GM13976 (cell line): ENCODE results near the gene WWC2.

Experiments used
- DNase-seq: peaks from one replicate; pipeline ENCODE4 v3.0.0; 2012; ENCODE audit warnings: low spot score
- CTCF ChIP-seq: IDR thresholded peaks from 2 replicates; pipeline ENCODE4 v1.5.1; 2012; ENCODE audit warnings: borderline replicate concordance, mild to moderate bottlenecking; ENCODE audit not compliant: insufficient read depth; ENCODE audit errors: extremely low read depth, missing control alignments, control extremely low read depth
- in situ Hi-C: fragments of 300-500 bp; cut with MboI; formaldehyde crosslinking; loops from one replicate; pipeline ENCODE4 v1.12.0; 2022; ENCODE audit warnings: low sequenced_read_pairs, mixed read lengths, inconsistent platforms; ENCODE audit not compliant: unreplicated experiment

WWC2 gene

GRCh38 chr4:183202523-183202922, 103.5 kb downstream of the WWC2 start:
- TF ChIP-seq CTCF: no peak
- DNase-seq: no peak
- in situ Hi-C loops: no loop called here

- DNase-seq: no peak
- in situ Hi-C loops: no loop called here
- no peak for TF ChIP-seq CTCF
Observed at GRCh38 chr4:183204793-183205192, 105.7 kb downstream of the WWC2 start.

- in situ Hi-C loops: no loop called here
- no peak for TF ChIP-seq CTCF
- DNase-seq: no peak
Observed at GRCh38 chr4:183205193-183205592, 106.1 kb downstream of the WWC2 start.

- no peak for DNase-seq
- no peak for TF ChIP-seq CTCF
- in situ Hi-C loops: no loop called here
Observed at GRCh38 chr4:183205709-183206108, 106.7 kb downstream of the WWC2 start.

GRCh38 chr4:183211533-183211932, 112.5 kb downstream of the WWC2 start:
- no peak for TF ChIP-seq CTCF
- DNase-seq: no peak
- in situ Hi-C loops: no loop called here

GRCh38 chr4:183213996-183214395, 114.9 kb downstream of the WWC2 start:
- TF ChIP-seq CTCF: no peak
- in situ Hi-C loops: no loop called here

More at GRCh38 chr4:183213996-183214395, 114.9 kb downstream of the WWC2 start:
- DNase-seq: no peak
